GM18951 (cell line): ENCODE measurements around the gene FZD2.

Experiments used
- POLR2A ChIP-seq: IDR thresholded peaks from 4 replicates; pipeline ENCODE4 v1.6.1; 2011; ENCODE audit warnings: mild to moderate bottlenecking; ENCODE audit not compliant: insufficient read length, insufficient read depth; ENCODE audit errors: extremely low read depth
- in situ Hi-C: fragments of 300-500 bp; cut with MboI; formaldehyde crosslinking; loops from one replicate; pipeline ENCODE4 v1.12.0; 2022; ENCODE audit warnings: low sequenced_read_pairs, mixed read lengths, inconsistent platforms; ENCODE audit not compliant: unreplicated experiment

Gene FZD2

GRCh38 chr17:44599298-44600175, 42.3 kb downstream of the FZD2 start:
- in situ Hi-C loops = no loop called here
- TF ChIP-seq POLR2A = no peak

GRCh38 chr17:44601539-44601938, 44.3 kb downstream of the FZD2 start:
- TF ChIP-seq POLR2A = no peak
- in situ Hi-C loops = no loop called here

- no peak for TF ChIP-seq POLR2A
- in situ Hi-C loops = no loop called here
Measured at GRCh38 chr17:44601973-44602372, 44.7 kb downstream of the FZD2 start.

- no peak for TF ChIP-seq POLR2A
- in situ Hi-C loops = no loop called here
Measured at GRCh38 chr17:44602390-44602789, 45.1 kb downstream of the FZD2 start.

GRCh38 chr17:44602970-44603369, 45.7 kb downstream of the FZD2 start:
- in situ Hi-C loops = no loop called here
- no peak for TF ChIP-seq POLR2A

- no peak for TF ChIP-seq POLR2A
- in situ Hi-C loops = no loop called here
Measured at GRCh38 chr17:44604116-44604761, 47.0 kb downstream of the FZD2 start.

GRCh38 chr17:44604768-44605485, 47.6 kb downstream of the FZD2 start:
- in situ Hi-C loops = no loop called here
- TF ChIP-seq POLR2A = no peak

- TF ChIP-seq POLR2A = no peak
- in situ Hi-C loops = no loop called here
Measured at GRCh38 chr17:44606658-44607057, 49.4 kb downstream of the FZD2 start.

- no peak for TF ChIP-seq POLR2A
- in situ Hi-C loops = no loop called here
Measured at GRCh38 chr17:44607836-44608690, 50.8 kb downstream of the FZD2 start.

GRCh38 chr17:44608727-44609435, 51.6 kb downstream of the FZD2 start:
- no peak for TF ChIP-seq POLR2A
- in situ Hi-C loops = no loop called here

- in situ Hi-C loops = no loop called here
- TF ChIP-seq POLR2A = no peak
Measured at GRCh38 chr17:44610331-44610730, 53.0 kb downstream of the FZD2 start.
